Measurements from ENCODE around the gene TOM1.

Gene TOM1

DNA sequence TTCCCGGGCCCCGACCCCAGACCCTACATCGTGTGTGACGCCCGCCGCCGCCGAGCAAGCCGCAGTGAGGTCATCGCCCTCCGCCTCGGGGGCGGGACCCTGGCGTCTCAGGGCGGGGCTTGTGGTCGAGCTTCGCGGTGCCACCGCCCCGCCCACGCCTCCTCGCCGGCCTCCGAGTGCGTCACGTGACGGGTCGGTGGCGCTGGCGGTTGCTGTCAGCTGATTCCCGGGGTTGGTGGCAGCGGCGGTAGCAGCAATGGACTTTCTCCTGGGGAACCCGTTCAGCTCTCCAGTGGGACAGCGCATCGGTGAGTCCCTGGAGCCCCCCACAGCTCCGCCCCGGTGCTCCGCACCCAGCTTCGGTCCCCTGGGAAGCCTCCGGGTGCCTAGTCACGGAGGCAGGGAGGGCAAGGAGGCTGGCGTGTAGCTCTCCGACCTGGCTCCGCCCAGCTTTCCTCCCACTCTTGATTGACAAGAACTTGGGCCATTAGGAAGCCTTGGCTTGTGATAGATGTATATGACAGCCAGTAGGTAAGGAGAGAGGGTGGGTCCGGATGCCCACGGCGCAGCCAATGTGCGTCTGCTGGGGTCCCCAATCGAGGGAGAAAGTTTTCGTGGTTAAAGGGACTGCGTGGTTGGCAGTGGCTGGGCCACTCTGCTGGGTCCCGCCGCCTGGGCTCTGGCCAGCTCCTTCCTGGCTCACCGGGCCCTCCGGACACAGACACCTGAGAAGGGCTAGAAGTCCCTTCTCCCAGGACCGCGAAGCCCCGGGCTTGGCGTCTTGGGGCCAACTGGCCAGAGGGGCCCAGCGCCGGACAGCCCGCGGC lies at the start of gene TOM1:
Gene TOM1 (plus strand): TSS at position 222 of the 827 bp plus-strand sequence. CDS start 35 bp downstream, at position 257.
- DNase-seq: peak; percentile 95 to 99

DNA sequence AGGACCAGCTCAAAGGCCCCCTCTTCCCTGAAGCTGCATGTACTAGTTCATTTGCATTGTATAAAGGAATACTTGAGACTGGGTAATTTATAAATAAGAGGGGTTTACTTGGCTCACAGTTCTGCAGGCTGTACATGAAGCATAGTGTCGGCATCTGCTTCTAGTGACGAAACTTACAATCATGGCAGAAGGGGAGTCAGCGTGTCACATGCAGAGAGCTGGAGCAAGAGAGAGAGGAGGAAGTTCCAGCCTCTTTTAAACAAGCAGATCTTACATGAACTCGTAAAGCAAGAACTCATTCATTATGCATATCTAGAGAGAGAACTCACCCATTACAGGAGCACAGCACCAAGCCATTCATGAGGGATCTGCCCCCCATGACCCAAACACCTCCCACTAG lies 49.5 kb upstream of the TOM1 start:
- DNase-seq: no peak

DNA sequence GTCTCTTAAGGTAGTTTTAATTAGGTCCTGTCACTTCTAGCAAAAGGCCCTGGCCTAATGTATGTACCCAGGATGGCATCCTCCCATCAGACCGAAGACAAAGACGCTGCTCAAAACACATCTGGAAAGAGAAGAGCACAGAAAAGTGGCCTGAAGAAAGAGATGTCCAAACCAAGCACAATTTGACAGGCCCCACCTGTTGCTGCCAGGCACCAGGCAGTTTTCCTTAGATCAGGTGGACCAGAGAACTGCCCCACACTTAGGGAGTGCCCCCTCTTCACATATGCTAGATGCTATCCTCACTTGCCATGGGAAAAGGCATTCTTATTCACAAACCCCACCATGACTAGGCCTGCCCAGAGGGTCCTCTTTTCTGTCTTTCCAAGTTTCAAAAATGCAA lies 45.7 kb upstream of the TOM1 start:
- no peak for DNase-seq

DNA sequence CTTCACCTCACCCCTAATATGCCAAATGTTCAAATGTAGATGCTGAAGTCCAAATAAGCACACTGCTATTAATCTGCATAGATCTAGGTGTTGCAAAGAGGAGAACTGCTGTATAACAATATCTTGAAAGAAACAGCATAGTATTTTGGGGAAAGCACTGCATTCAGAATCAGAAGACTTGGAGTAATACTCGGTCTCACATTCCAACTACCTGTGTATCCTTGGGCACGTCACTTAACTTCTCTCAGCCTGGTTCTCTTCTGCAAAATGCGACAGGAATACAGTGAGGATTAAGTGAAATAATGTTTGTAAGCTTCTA lies 42.7 kb upstream of the TOM1 start:
- DNase-seq: no peak

DNA sequence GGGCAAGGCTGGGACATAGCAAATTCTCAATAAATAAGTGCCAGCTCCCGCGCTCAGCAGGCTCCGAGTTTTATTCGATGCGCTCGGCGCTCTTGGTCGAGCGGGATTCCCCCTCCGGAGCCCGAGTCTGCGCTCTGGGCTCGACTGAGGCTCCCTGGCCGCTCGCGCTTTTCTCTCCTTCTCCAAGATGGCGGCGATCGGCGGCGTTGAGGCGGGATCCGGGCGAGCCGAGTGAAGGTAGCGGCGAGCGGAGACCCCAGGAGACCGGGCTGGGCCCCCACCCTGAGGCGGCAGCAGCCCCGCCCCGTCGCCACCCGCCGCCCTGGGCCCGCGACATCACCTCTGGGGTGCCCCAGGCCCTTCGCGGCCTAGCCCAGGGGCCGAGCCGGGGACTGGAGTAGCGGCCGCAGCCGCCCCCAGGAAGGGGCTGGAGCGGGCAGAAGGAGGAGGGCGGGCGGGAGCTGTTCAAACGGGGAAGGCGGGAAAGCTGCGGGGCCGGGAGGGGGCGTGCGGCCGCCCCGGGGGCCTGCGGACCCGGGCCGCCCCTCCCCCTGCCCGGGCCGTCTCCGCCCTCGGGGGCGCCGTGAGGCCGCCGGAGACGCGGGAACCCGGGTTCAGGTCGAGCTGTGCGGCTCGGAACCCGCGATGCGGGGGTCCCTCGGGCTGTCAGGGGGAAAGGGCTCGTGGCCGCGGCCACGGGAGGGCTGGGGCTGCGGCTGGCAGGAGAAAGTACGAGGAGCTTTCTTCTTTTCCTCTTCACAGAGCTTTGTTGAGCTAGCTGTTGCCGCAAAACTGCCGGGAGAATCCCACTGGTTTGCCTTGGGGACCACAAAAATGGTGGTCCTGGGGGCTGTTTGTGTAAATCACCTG lies 42.1 kb upstream of the TOM1 start, which contains the start of gene HMGXB4:
Gene HMGXB4 (plus strand): TSS at position 173 of the 870 bp plus-strand sequence. CDS start 4,898 bp downstream, outside the sequence.
- peak; percentile 80 to 87 for DNase-seq

DNA sequence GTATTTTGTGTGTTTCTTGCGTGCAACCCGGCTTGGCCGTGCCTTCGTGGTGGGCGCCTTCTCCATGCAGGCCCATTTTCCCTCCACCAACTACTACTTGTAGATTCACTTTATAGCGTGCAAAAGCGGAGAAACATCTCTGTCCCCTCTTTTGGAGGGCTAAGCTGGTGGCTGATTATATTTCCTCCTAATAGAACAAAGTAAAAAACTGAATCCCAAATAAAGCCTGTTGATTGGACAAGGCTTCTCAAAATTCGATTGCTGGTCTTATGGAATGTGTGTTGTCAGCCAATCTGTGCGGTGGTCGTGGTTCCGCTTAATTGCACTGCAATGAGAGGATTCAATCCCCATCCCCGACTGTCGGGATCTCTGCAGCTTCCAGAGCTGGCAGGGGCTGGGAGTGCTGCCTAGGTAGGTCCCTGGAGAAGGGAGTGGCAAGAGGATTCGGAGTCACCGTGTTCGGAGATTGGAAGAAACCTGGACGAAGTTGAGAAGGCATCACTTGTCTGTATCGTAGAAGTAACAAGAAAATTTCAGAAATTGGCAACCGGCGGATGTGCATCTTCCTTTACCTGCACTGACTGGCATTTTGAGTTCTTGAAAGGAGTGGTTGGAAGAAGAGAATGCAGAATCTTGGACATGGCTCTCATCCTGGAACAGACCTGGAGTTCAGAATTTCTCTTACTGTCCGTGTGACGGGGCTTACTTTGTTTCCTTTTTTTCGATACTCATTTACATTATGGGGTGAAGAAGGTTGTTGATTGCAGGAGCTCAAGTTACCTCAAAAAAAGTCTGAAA lies 41.3 kb upstream of the TOM1 start:
- no peak for DNase-seq

DNA sequence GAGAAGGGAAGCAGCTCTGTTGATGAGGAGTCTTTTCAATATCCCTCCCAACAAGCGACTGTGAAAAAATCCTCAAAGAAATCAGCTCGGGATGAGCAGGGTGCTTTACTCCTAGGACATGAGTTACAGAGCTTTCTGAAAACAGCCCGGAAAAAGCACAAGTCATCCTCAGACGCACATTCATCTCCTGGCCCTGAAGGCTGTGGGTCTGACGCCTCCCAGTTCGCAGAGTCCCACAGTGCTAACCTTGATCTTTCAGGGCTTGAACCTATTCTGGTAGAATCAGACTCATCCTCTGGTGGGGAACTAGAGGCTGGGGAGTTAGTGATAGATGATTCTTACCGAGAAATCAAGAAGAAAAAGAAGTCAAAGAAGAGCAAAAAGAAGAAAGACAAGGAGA lies 34.7 kb upstream of the TOM1 start:
- DNase-seq: no peak

DNA sequence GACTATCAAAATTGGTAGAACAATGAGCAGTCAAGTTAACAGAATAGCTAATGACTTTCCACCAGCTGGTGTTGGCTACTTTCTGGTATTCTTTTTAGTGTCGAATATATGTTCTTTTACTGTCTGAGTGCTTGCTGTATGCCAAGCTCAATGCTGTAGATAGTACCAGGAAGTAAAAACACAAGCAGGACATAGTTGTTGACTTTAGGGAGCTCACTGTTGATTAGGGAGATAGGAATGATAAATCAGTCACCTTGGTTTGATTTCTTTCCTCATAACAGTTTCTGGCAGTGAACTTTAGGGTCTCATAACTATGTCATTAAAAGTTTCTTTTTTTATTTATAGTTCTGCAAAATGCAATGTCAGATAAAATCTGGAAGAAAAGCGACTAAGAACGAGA lies 33.4 kb upstream of the TOM1 start:
- no peak for DNase-seq

DNA sequence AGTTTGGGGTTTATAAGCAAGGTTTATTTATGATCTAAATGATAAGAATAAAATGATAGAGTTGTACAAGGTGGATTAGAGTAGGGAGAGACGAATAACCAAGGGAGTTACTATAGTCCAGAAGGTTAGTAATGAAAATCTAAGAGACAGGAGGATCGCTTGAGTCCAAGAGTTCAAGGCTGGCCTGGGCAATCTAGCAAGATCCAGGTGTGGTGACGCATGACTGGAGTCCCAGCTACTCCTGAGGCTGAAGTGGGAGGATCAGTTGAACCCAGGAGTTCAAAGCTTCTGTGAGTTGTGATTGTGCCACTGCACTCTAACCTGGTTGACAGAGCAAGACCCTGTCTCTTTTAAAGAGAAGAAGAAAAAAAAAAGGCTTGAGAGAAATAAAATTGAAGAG lies 30.1 kb upstream of the TOM1 start:
- no peak for DNase-seq

DNA sequence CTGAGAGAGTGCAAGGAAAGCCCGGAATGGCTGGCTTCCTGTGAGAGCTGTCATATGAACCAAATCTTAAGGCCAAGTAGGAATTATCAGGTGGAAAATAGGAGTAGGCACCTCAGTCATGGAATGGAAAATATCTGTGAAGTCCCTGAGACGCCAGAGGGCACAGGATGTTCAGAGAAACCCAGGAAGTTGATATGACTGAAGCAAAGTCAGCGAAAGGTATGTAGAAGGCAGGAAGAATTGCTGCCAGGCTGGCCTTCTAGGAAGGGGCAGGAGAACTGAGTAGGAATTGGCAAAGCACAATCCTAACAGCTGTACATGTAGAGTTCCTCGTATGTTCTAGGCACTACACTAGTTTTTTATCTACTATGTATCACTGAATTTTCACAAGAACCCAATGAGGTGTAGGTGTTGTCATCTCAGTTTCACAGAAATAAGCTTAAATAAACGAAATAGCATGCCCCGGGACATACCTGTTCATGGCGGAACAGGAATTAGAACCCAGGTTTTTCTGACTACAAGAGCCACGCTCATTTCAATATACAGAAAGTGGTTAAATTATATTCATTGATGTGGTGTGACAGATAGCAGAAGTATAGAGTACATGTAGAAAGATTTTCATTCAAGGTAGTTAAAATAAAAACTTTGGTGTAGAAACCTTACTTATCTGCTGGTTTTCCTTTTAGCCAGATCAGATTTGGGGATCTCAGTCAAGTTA lies 25.4 kb upstream of the TOM1 start:
- no peak for DNase-seq

DNA sequence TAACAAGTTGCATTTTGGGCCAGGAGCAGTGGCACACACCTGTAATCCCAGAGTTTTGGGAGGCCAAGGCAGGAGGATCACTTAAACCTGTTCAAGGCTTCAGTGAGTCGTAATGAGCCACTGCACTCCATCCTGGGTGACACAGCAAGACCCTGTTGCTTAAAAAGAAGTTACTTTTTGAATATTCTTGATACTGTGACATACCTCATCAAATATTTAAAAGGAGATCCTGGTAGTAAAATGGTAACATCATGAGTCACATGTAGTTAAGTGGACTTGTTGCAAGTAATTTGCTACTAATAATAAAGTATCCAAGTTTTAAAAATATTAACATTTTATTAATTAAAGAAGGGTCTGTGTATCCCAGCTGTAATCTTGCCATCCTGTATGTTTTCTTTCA lies 24.1 kb upstream of the TOM1 start:
- no peak for DNase-seq

DNA sequence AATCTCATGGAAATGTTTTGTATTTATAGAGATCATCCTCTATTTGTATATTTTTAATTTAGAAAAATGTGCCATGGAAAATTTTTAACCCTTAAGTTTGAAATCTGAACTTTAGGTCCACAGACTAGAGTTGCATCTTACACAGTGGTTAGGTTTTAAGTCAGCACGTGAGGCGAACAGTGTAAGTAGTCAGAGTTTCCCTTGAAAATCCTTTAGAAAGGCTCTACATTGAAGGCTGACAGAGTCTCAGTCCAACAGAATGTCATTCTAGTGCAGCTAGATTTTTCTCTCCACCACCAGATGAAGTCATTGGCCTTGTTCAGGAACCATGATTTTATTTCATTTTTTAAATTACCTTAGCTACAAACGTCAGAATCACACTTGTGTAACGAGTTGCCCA lies 23.7 kb upstream of the TOM1 start:
- no peak for DNase-seq

DNA sequence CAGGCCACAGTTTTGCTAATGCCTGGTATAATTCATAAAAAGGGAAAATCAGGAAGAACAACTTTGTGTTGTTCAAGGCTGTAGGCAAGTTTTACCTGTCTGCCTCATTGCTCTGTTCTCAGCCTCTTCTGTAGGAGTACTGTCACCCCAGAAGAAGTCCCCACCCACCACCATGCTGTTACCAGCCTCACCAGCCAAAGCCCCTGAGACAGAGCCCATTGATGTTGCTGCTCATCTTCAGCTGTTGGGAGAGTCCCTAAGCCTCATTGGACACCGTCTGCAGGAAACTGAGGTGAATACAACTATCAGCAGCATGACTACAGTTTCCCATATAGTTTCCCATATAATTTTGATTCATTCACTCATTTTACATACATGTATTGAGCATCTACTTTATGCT lies 11.6 kb upstream of the TOM1 start:
- no peak for DNase-seq

DNA sequence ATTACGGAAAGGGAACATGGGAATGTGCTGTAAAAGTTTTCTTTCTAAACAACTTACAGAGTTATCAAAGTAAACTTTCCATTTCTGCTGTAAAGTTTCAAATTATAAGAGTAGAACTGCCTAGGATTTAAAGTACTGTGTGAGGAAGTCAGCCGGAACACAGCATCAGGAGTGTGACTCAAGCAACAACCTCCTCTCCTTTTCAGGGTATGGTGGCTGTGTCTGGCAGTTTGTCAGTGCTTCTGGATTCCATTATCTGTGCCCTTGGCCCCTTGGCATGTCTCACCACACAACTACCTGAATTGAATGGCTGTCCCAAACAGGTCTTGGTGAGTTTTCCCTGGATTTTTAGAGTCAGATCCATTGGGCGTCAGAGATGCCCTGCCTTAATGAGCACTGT lies 6.9 kb upstream of the TOM1 start:
- no peak for DNase-seq

DNA sequence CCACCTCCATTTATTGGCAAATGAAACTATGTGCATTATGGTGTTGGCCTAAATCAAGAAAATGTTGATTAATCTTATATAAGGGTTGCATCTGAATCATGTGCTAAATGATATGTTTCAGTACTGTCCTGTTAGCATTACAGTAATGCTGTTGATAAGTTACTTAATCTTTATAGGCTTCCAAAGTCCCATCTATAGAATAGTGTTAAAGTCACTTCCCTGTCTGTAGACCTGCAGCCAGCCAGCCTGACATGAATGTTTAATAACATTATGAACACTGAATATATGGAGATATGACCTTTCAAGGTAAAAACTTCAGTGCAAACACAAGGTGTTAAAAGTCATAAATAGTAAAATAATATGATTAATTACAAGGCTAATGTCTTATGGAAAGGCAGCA lies 3.6 kb upstream of the TOM1 start:
- DNase-seq: no peak

DNA sequence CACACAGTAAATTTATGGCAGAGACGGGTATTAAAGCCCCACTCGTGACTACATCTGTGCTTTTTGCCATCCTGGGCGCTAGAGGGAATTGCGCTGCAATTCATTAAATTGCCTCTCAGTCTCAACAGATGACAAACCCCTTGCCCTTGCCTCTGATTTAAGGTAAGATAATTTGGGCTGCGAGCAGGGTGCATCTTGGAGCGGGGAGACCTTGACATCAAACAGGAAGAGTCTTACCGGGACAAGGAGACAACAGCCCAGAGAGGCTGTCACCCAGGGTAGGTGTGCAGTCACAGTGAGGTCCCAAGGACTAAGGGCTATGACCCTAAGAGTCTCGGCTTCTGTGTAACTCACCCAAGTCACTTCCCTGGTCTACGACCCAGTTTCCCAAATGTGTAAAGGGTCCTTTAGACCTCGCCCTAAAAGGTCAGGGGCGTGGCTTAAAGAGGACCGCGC lies 449 bp upstream of the TOM1 start:
- DNase-seq: peak in 1 of 2 experiments; percentile 32

DNA sequence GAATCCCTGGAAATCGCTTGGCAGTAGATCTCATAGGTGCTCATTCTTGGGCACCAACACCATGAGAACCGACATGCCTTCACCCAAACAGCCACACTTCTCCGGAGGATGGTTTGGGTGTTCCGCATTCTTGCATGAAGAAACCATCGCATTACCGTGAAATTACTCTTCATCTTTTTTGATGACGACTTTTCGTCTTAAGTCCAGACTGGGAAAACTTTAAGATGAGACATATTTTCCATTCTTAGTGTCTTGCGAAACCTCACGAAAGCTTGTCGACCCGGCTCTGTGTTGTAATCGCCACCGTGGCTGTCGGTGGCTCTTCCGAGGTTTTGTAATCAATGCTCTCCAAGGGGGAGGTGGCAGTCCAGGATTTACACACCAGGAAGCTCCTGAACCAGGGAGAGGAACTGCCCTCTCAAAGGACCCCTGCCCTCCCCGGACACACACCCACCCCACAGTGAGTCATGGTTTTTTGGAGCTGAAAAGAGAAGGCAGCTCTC lies 1.7 kb downstream of the TOM1 start:
- DNase-seq: no peak

DNA sequence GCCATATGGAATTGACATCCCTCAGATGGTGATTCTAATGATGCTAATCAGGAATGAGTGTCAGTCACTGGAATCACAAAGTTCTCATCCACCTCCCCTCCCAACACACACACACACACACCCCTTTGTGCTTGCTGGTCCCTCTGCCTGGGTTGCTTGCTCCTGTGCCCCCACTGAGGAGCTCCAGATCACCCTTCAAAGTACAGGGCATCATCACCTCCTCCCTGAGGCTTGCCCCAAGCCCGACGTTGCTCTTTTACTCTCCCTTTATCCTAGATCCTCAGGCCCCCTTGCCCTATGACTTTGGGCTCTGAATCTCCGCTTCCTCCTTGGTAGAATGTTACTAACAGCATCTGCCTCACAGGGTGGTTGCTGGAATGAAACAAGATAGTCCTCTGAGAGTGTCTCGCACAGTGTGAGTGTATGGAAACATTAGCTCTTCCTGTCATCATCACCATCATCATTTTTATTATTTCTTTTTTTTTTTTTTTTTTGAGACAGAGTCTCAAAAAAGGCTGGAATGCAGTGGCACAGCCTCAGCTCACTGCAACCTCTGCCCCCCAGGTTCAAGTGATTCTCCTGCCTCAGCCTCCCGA lies 3.4 kb downstream of the TOM1 start:
- no peak for DNase-seq

DNA sequence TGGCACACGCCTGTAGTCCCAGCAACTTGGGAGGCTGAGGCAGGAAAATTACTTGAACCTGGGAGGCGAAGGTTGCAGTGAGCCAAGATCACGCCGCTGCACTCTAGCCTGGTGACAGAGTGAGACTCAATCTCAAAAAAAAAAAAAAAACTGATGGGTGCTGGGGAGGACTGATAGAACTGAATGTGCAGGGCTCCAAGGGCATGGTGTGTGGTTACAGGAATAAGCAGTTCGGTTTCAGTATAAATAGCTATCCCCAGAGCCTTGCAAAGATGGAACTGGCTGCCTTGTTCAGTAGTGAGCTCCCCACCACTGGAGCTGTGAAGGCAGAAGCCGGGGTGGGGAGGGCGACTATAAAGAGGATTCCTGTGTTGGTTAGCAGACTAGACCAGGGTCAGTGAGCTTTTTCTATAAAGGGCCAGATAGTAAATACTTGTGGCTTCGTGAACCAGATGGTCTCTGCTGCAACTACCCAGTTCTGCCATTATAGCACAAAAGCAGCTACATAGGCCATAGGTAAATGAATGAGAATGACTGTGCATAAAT lies 5.9 kb downstream of the TOM1 start:
- no peak for DNase-seq

DNA sequence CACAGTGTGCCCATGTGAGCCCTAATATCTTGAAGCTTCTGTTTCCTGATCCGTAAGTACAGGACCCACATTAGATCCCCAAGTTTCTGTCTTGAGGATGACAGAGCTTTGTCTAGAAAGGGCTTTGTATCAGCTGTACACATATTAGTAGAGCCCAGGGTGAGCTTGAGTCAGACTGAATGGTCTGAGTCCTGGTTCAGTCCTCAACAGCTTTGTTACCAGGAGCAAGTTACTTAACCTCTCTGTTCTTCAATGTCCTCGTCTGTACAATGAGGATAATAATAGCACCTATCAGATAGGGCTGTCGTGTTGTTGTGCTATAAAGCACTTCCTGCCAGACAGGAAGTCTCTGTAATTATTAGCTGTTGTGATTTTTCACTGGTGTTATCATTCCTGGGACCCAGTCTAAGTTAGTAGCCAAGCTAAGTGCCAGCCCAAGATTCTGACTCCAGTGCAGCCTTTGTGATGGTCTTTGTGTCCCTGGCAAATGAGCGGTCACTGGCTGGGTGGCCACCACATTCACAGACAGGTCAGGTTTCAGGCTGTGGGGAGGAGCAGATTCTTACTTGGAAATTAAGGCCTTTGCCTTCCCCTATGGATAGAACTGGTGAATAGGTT lies 6.8 kb downstream of the TOM1 start:
- no peak for DNase-seq

DNA sequence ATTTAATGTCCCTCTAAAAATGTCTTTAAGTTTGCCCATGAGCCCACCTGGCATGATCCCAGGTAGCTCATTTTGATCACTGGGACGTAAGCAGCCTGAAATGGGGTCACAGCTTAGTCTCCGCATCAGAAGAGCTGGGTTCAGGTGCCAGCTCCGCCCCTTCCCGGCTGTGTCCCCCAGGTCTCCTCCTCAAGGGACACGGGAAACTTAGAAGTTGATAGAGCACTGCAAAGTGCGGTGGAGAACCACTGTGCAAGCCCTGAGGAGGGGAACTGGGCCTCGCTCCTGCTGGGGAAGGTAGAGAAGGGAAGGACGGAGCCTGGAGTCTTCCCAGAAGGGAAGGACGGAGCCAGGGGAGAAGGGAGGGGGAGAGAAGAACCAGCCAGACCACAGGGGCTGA lies 7.7 kb downstream of the TOM1 start:
- DNase-seq: no peak

All from stimulated activated CD4-positive, alpha-beta T cell treated with anti-CD3 and anti-CD28 coated beads, Interleukin-4, amount 100 ng/mL, for 4 hours (primary cell).